HG02642 (cell line): ENCODE measurements around the gene BCL7C.
A peak's percentile ranks its signal among the peaks of the same experiment; 100 is the strongest.
"Not testable (repeated sequence)": the region's sequence is repeated elsewhere in the genome, so short reads cannot be mapped to it uniquely, and the experiment has no call there.

ENCODE experiments used
- ATAC-seq: cut with Tn5 transposase; IDR thresholded peaks from one replicate; pipeline ENCODE4 v1.9.1; 2021; ENCODE audit warnings: mild to moderate bottlenecking; ENCODE audit not compliant: unreplicated experiment, poor library complexity

The BCL7C gene

DNA sequence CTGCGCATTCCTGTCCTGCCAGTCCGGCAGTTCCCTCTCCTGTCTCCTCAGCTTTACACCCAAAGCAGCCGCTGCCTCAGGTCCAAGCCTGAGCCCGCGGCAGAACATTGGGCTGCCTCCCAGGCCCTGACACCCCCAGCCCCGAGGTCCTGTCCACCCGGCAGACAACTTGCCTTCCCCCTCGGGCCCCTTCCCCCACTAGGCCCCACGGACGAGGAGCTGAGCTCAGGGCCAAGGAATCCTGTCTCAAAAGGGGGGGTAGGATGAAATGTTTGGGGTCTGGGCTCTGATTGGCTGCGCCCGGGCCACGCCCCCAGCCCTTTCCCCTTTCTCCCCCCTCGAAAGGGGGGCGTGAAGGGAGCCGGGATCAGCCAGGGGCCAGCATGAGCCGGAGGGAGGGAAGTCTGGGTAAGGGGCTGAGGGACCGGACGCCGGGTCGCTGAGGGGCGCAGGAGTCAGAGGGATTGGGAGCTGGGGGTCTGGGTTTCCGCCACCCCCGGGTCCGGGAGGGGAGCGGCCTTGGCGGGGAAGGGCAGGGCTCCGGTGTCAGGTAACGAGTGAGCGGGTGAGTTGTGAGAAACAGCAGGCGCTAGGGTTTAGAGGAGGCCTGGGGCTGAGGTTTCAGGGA is 2.5 kb upstream of the BCL7C start, which contains the start of gene CTF1:
CTF1 (plus strand) TSS at position 354 of the 628 bp plus-strand sequence; CDS start at position 384, 30 bp downstream.
- no peak for ATAC-seq

DNA sequence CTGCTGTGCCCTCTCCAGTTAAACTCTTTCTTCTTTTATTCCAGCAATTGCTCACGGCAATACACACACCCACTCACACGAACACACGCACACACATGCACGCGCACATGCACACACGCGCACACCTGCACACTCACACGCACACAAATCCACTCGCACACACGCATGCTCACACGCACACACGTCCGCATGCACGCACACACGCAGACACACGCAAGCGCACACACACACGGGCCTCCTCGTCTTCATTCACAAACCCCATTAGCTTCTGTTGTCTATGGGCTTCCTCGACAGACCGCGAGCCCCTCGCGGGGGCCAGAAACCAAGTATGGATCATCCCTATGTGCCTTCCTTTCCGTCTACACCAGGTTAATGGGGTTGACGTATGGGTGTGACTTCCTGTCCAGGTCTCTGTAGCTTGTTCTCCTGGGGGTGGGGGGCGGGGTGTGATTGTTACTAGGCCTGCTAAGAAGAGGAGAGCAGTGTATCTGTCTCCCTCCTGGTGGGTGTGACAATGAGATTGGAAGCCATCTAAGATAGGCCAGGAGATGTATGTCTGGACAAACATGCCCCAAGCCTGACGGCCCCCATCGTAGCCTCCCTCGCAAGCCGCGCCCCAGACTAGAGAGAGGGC is 1.9 kb upstream of the BCL7C start:
- ATAC-seq: no peak

DNA sequence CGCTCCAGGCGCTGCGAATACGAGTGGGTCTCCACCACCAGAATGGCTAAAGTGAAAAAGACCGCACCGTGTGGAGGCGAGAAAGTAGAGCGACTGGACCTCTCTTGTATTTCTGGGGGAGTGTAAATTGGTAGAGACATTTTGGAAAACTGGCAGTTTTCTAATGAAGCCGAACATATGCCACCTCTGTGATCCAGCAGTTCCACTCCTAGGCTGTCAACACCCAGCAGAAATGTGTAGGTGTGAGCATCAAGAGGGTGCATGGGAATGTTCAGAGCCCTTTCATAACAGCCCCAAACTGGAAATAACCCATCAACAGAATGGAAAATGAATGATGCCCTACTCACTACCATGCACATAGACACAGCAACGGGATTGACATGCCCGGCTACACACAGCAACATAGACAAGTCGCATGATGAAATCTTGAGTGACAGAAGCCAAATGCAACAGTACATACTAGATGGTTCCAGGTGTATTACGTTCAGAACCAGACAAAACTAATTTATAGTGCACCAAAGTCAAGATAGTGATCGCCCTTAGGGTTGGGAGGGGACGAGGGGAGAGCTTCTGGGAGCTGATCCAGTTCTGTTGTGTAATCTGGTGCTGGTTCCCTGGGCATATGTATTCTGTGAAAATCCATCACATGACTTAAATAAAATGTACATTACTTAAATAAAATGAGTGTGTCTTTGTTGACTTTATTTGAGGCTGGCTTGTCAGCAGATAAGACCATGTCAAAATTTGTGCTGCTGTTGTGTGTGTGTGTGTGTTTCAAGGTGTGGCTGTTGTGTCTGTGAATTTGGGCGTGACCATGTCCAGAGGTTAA is 877 bp upstream of the BCL7C start:
- no peak for ATAC-seq

DNA sequence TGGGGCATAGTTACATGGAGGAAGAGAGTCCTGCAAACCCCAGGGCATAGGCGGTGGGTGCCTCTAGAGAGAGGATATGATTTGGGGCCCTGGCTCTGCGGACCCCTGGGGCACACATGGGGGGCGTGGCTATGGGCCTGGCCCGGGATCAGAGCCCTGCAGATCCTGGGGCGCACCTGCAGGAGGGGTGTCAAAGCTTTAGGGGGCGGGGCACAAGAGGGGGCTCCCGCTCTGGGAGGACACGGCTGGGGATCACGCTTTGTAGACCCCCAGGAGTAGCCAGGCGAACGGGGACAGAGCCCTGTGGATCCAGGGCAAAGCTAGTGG is 497 bp downstream of the BCL7C start:
- peak; percentile 18 for ATAC-seq

DNA sequence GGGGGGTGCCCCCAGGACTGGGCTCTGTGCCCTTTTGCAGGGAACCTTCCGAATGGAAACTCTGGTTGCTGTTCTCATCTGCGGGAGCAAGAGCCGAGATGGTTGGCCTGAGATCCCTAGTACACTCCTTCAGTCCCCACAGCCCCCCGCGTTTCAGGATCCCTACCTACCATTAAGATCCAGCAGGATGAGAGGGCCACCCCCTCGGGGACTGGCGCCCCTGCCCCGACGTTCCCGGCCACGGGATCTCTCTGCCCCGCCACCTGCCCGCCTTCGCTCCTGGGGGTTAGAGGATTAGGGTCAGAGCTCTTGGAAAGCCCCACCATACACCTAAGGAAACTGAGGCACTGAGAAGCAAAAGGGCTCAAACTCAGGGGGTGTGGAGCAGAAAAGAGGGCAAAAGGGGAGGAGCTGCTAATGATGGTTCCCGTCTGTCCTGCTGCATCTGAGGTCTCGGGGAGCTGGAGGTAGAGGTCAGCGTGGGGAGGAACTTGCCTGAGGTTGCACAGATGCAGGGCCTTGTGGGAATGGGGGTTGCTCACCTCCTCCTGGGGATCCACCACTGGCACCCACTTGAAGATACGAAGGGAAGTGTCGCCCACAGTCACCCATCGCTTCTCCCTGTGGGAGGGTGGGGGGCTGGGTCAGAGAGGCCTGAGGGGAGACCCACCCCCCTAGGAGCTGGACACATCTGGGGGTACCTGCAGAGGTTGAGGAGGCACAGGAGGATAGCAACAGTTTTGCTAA is 1.0 kb downstream of the BCL7C start:
- no peak for ATAC-seq

DNA sequence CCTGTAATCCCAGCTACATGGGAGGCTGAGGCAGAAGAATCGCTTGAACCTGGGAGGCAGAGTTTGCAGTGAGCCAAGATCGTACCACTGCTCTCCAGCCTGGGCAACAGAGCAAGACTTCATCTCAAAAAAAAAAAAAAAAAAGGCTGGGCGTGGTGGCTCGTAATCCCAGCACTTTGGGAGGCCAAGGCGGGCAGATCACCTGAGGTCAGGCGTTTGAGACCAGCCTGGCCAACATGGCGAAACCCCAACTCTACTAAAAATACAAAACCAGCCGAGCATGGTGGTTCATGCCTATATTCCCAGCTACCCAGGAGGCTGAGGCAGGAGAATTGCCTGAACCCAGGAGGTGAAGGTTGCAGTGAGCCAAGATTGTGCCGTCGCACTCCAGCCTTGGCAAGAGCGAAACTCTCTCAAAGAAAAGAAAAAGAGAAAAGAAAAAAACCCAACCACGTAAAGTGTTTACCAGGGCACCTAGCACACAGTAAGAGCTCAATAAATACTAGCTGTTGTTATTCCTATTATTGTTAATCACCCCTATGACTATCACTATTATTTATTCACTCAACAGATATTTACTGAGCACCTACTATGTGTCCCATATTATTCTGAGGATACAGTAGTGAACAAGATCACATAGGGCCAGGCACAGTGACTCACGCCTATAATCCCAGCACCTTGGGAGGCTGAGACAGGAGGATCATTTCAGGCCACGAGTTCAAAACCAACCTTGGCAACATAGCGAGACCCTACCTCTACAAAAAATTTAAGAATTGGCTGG is 2.6 kb downstream of the BCL7C start:
- ATAC-seq: not testable (repeated sequence)

DNA sequence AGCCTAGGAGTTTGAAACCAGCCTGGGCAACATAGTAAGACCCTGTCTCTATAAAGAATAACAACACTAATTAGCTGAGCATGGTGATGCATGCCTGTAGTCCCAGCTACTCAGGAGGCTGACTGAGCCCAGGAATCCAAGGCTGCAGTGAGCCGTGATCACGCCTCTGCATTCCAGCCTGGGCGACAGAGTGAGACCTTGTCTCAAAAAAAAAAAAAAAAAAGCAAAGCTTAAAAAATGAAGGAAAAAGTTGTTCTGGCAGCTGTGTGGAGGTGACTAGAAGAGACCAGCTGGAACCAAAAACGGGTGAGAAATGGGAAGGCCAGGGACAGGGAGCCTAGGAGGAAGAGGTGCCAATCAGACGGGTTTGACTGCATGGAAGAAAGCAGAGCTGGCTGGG is 4.2 kb downstream of the BCL7C start:
- ATAC-seq: no peak

DNA sequence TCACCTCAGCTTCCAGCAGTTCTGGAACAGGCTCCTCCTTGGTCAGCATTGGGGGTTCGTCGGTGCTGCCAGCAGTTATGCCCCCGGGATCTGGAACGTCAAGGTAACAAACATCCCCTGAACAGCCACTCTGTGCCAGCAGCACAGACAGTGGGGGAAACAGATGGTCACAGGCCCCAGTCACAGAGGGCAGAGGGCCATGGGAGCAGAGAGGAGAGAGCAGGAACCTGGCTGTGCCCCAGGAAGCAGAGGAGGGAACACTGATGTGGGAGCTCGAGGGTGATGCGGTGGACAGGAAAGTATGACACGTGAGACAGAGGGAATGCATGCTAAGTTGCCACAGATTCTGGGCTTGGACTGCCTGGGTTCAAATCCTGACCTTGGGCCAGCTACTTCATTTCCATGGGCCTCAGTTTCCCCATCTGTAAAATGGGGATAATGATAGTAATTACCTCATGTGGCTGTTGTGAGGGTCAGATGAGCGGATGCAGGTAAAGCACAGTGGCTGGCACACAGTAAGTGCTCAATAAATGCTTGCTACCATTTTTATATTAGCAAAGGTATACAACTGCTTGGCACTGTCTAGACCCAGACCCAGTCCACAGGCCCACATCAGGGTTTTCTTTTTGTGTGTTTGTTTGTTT is 4.9 kb downstream of the BCL7C start:
- ATAC-seq: no peak

DNA sequence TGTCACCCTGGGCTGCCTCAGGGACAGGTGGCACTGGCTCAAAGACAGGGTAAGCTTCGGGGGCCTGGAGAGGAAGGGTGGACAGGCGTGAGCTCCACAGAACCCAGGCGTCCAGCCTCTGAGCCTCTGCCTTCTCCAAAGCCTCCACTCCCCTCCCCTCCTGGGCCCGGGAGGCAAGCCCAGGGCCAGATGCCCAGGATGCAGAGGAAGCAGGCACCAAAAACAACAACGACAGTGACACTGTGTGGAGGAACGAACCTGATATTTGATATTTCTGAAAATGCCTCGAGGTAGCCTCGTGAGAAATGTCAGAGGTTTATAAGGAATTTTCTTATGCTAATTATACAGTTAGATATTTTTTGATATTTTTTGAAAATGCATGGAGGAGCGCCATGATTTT is 6.0 kb downstream of the BCL7C start:
- ATAC-seq: no peak

DNA sequence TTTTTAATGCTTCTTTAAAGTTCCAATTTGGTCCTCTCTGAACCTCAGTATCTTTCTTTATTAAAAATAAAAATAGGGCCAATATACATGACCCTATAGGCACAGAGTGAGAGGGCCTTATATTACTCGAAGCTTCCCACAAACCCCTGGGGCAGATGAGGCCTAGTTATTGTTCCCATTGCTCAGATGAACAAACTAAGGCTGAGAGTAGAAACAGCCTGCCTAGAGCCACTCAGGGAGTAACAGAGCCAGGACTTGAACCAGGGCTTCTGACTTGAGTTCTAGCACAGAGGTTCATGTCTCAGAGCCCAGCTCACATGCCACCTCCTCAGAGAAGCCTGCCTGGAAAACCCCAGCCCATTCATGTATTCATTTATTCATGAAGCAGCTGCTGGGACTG is 7.7 kb downstream of the BCL7C start:
- ATAC-seq: no peak

DNA sequence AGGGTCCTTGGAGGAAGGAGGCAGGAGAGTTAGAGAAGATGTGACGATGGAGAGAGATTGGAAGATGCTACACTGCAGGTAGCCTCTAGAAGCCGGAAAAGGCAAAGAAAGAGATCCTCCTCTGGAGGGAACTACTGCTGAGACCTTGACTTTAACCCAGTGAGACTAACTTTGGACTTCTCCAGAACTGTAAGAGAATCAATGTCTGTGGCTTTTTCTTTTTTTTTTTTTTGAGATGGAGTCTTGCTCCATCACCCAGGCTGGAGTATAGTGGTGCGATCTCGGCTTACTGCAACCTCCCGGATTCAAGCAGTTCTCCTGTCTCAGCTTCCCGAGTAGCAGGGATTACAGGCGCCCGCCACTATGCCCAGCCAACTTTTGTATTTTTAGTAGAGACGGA is 8.7 kb downstream of the BCL7C start:
- no peak for ATAC-seq

DNA sequence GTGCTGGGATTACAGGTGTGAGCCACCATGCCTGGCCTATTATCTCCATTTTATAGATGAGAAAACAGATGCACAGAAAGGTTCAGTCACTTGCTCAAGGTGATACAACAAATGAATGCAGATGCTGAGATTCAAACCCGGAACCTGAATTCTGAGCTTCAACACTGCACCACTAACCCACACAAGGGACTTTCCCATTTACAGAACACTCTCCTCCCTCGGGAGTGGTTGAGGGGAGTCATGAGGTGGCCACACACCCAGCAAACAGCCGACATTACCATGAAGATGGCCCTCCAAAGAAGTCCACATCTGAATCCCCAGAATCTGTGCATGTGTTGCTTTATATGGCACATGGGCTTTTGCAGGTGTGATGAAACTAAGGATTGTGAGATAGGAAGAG is 9.1 kb downstream of the BCL7C start:
- no peak for ATAC-seq

DNA sequence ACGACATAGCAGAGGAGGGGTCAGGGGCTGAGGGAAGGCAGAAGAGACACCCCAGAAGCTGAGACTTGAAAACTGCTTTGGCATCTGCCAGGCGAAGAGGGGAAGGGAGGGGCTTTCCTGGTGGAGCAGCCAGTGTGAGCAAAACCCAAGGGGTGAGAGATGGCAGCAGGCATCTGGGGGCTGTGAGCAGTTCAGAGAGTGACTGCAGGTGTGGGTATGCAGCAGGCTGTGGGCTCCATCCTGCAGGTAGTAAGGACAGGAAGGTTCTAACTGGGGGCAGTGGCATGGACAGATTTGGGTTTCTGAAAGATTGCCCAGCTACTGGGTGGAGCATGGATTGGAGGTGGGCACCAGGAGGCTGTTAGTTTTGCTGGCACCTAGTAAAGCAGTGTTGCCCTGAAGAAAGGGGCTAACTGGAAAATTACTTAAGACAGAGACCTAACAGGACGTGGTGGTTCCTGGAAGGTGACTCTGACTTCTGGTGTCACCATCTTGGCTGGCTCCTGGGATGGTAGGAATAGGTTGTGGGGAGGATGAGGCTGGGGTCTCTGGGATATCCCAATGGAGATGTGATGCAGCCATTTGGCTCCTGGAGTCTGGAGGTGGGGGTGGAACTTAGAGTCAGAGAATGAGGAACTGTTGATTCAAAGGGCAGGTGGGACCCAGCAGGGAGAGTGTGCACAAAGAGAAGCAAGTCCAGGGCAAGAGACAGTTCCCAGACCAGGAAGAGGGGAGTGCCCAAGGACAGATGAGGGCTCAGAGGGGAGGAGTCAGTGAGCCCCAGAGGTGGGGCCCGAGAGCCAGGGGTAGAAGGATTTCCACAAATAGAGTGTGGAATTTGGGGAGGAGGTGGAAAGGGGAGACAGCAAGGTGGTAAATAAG is 11.2 kb downstream of the BCL7C start:
- no peak for ATAC-seq

DNA sequence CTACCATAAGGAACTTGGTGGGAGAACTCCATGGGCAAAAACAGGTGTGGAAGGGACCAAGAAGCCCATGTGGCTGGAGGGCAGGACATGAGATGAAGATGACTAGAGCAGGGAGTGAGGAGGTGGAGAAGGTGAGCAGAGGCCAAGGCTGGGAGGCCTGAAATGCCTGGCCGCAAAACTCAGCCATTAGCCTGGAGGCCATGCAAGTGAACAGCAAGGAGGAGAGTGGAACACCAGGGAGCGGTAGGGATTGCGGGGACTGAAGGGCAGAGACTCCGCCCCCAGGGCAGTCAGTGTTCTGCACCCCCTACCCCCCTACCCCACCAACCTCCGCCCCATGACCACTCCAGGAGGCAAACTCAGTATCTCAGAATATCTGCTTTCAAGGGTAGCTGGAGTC is 17.0 kb downstream of the BCL7C start:
- no peak for ATAC-seq

DNA sequence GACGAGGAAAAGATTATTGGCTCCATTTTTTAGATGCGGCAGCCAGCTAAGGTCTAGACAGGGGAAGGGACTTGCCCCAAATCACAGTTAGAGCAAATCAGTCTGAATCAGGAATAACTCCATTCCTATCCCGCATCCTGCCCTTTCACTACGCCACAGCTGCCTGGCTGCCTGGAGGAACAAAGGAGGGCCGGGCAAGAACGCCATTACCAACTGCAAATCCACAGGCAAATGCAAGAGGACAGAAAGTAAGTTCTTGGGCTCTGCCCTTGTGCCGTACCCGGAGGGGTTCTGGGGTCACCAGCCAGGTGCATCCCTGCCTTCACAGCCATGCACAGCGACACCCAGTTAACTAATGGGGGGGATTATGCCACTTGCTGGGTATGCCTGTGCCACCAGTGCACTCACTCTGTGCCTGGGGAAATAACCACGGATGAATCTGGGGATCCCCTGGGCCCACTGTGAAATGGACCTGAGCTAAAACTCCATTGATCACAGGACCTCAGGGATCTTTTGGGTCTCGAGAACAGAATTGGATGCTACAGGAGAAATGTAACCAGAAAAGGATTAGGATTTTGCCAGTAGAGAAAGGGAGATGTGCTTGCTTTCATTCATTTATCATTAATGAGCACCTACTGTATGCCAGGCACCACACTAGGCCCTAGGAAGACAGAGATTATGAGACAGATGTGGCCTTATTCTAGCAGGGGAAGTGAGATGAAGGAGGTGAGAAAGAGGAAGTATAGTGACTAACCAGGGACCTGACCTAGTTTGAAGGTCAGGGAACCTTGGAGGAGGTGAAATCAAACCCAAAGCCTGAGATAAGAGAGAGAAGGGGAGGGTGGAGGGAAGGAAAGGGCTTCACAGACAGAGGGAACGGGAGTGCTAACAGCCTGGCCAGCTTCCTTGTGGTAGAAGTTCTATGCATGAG is 17.7 kb downstream of the BCL7C start:
- ATAC-seq: no peak

DNA sequence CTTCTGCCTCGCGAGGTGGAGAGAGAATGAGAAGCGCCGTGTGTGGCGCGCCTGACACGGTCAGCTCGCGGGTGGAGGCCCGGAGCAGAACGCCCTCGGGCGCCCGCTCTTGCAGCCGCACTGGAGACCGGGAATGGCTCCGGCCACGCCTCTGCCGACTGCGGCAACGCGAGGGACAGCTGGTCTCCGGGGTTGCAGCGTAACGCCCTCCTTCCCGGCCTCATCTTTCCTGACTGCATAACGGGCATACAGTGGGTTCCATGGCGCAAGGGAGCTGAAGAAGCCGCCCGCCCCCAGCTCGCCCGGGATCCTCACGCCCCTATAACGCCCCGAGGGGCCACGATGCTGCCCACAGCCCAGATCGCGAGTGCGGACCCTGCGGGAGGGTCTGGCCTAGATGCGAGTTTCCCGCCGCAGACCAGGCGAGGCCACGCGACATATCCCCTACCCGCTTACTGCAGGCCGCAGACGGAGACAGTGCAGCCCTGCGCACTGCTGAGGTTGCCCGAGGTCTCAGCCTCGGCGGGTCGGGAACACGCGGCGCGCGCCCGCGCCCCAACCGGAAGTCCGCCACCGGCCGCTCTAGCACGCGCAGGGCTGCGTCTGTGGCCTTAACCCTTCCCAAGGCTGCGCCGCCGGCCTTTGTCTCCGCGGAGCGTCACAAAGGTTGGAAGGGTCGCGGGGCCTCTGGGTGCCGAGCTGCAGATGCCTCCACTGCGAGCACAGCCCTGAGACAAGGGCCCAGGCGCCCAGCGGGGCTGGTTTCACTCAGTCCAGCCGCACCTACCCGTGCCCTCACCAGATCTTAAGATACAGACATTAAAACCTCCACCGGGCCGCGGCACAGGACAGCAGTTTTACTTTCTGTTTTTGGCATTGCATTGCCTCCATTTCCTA is 18.8 kb downstream of the BCL7C start:
- ATAC-seq: peak; percentile 85
